NB4 (cell line): ENCODE measurements around the gene MRPS34.

Experiments used
- DNase-seq: peaks from one replicate; pipeline ENCODE4 v3.0.0; 2010; ENCODE audit warnings: low read depth
- H3K4me3 ChIP-seq: one replicate; pipeline ENCODE4 v1.5.1; 2011; ENCODE audit warnings: mild to moderate bottlenecking, low read depth, low read length, moderate library complexity
- CTCF ChIP-seq: IDR thresholded peaks from one replicate; pipeline ENCODE4 v1.5.1; 2012; ENCODE audit warnings: low read depth, low read length
- MAX ChIP-seq: IDR thresholded peaks from 2 replicates; pipeline ENCODE4 v1.6.1; 2011; ENCODE audit warnings: low read depth, low read length
- MYC ChIP-seq: IDR thresholded peaks from 2 replicates; pipeline ENCODE4 v1.6.1; 2011; ENCODE audit warnings: low read depth, low read length
- POLR2A ChIP-seq: IDR thresholded peaks from 2 replicates; pipeline ENCODE4 v1.6.1; 2011; ENCODE audit warnings: mild to moderate bottlenecking; ENCODE audit not compliant: insufficient read length; ENCODE audit errors: extremely low read depth

The MRPS34 gene

DNA sequence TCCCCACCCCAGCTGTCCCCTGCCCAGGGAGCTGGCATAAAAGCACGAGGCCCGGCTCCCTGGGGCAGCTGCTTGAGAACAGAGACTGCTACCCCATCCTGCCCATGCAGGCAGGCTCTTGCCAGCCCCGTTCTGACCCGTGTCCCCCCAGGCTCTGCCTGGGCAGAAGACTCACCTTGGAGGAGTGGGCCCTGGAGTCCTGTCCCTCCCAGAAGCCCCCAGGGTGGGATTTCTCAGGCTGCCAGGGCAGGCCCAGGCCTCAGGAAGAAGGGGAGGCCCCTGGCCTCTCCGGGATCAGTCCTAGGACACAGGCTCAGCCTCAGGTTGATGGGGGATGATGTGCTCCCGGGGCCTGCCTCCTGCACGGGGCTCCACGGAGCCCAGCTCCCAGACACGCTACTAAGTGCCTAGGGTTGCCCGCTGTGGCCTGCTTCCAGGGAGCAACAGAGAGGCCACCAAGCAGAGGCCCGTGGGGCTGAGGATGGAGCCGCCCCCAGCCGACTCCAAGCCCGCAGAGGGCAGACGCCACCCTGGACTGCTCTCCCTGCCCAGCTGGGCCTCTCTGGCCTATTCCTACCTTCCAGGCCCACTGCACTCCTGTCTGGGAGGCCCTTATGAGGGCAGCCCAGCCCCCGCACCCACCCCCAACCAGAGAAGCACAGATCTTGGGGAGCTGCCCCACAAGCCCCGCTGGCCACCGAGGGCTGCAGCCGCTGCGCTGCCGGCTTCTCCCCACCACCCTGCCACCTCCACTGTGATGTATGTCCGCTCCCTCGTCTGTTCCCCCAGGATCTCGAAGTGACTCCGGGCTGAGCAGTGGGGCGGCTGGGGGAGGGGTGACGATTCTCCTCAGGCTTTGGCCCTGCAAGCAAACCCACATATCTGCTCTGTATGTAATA lies 3.3 kb downstream of the MRPS34 start:
- TF ChIP-seq MYC (no peak), POLR2A (no peak), MAX (no peak), CTCF (no peak)
- no peak overlapping the region for H3K4me3 ChIP-seq
- no peak for DNase-seq

DNA sequence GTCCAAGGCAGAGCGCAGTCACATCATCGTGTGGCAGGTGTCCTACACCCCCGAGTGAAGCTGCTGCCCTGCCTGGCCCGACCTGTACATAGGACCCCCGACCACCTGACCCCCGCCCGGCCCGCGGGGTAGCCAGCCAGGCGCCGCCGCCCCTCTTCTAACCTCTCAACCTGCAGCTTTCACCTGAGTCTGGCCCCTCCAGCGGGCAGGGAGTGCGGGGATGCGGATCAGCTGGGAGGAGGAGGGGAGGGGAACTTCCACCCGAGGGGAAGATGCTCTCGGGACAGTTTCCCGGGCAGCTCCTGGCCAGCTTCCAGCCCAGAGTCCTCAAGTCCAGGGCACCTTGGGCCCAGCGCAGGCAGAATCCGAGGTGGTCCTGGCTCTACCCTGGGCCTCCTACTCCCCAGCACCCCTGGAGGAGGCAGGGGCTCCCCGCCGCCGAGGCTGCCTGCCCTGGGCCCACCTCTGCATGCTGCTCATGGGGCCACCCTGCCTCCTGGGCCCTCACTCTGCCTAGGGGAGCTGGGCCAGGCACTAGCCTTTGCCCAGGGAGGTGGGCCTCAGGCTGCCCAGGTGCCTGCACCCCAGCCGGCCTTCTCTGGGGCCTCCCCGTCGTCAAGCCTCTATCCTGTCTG lies 4.0 kb downstream of the MRPS34 start:
- no peak for DNase-seq
- TF ChIP-seq MAX (no peak), MYC (no peak), CTCF (no peak), POLR2A (no peak)
- H3K4me3 ChIP-seq, result no peak overlapping the region

- H3K4me3 ChIP-seq, result no peak overlapping the region
- no peak for DNase-seq
- no peak for TF ChIP-seq MAX
- TF ChIP-seq CTCF, result no peak
Observed at GRCh38 chr16:1768061-1768766, 4.7 kb downstream of the MRPS34 start.

GRCh38 chr16:1767116-1767994 lies 5.6 kb downstream of the MRPS34 start:
- TF ChIP-seq MAX (no peak), POLR2A (no peak), CTCF (no peak), MYC (no peak)
- H3K4me3 ChIP-seq, result no peak overlapping the region
- no peak for DNase-seq

- no peak for TF ChIP-seq POLR2A
- no peak for TF ChIP-seq MYC
- no peak for TF ChIP-seq MAX
- TF ChIP-seq CTCF, result no peak
- no peak overlapping the region for H3K4me3 ChIP-seq
- DNase-seq, result no peak
Observed at GRCh38 chr16:1766701-1767100, 6.2 kb downstream of the MRPS34 start.
